Ishikawa (cell line): ENCODE data around the gene BARX1.

Experiments
- CEBPB ChIP-seq: IDR thresholded peaks from 2 replicates; pipeline ENCODE4 v1.6.1; 2012
- CREB1 ChIP-seq: IDR thresholded peaks from 2 replicates; pipeline ENCODE4 v1.6.1; 2012; ENCODE audit warnings: low read depth
- EGR1 ChIP-seq: IDR thresholded peaks from 2 replicates; pipeline ENCODE4 v1.6.1; 2012
- FOXM1 ChIP-seq: IDR thresholded peaks from 2 replicates; pipeline ENCODE4 v1.6.1; 2012; ENCODE audit warnings: low read depth, borderline replicate concordance
- NFIC ChIP-seq: IDR thresholded peaks from 2 replicates; pipeline ENCODE4 v1.6.1; 2012
- RAD21 ChIP-seq: IDR thresholded peaks from 2 replicates; pipeline ENCODE4 v1.6.1; 2012; ENCODE audit warnings: low read depth
- REST ChIP-seq: IDR thresholded peaks from 2 replicates; pipeline ENCODE4 v1.6.1; 2012; ENCODE audit warnings: low read depth, mild to moderate bottlenecking
- TCF12 ChIP-seq: IDR thresholded peaks from 2 replicates; pipeline ENCODE4 v1.6.1; 2012; ENCODE audit warnings: low read depth
- TEAD4 ChIP-seq: IDR thresholded peaks from 2 replicates; pipeline ENCODE4 v1.6.1; 2012
- YY1 ChIP-seq: IDR thresholded peaks from 2 replicates; pipeline ENCODE4 v1.6.1; 2012; ENCODE audit warnings: low read depth
- ZBTB7A ChIP-seq: IDR thresholded peaks from 2 replicates; pipeline ENCODE4 v1.6.1; 2012; ENCODE audit warnings: low read depth
- TF ChIP-seq, protein P1 (sequence below): IDR thresholded peaks from 2 replicates; pipeline ENCODE4 v1.6.1; 2012
- TF ChIP-seq, protein P2 (sequence below): IDR thresholded peaks from 2 replicates; pipeline ENCODE4 v1.6.1; 2012

BARX1 gene

GRCh38 chr9:93908591-93909241 lies 46.4 kb downstream of the BARX1 start:
- TF ChIP-seq CEBPB (no peak), FOXM1 (no peak), RAD21 (no peak)

DNA sequence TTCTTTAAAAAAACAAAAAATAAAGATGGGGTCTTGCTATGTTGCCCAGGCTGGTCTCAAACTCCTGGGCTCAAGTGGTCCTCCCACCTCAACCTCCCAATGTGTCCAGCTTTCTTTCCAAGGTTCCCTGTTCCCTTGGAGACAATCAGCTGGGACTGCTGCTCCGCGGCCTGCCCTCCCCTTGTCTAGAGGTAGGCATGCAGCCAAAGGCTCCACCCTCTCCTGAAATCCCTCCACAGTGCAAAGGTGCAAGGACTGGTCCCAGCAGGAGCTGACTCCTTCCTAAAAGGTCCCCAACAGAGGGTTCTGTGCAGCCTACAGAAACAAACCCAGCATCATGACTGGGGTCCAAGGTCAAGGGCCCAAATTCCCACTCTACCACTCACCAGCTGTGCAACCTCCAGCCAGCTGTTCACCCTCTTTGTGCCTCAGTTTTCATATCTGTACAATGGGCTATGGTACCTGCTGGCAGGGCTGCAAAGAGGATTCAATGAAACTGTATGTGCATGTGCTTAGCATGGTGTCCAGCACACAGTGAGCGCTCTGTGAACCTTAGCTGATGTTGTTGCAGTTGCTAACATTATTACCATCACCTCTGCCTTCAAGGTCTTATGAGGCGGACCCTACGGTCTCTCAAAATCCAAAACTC lies 47.5 kb downstream of the BARX1 start:
- TF ChIP-seq FOXM1: no peak
- no peak for TF ChIP-seq TCF12

DNA sequence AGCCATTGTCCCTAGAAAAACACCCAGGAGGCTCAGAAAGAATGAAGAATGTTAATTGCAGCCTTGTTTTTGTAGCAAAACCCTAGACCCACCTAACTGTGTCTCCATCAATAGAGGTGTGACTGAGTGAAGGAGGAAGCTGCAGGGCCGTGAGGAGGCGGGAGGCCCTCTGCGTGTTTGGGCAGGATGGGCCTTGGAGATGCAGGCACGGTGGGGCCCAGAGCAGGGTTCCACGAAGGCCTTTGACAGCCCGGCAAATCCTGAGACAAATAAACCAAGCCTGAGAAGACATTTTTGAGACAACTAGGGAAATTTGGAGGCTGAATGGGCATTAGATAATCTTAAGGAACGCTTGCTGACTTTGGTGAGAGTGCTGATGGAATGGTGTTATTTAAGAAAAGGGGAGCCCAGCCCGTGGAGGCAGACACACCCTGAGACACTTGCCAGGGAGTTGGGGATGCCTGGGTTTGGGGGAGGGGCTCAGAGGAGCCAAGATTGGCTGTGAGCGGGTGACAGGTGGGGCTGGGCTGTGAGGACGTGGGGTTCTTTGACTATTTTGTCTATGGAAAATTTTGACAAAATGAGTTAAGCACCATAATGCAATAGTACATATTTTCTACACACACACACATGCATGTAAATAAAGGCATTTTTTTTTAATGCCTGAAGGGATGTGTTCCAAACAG lies 48.8 kb downstream of the BARX1 start:
- TF ChIP-seq REST: no peak

- TF ChIP-seq TEAD4 (no peak), NFIC (no peak), RAD21 (no peak), EGR1 (no peak), ZBTB7A (no peak), CEBPB (no peak), YY1 (no peak), TCF12 (no peak), REST (no peak)
Measured at GRCh38 chr9:93905473-93906133, 49.6 kb downstream of the BARX1 start.

DNA sequence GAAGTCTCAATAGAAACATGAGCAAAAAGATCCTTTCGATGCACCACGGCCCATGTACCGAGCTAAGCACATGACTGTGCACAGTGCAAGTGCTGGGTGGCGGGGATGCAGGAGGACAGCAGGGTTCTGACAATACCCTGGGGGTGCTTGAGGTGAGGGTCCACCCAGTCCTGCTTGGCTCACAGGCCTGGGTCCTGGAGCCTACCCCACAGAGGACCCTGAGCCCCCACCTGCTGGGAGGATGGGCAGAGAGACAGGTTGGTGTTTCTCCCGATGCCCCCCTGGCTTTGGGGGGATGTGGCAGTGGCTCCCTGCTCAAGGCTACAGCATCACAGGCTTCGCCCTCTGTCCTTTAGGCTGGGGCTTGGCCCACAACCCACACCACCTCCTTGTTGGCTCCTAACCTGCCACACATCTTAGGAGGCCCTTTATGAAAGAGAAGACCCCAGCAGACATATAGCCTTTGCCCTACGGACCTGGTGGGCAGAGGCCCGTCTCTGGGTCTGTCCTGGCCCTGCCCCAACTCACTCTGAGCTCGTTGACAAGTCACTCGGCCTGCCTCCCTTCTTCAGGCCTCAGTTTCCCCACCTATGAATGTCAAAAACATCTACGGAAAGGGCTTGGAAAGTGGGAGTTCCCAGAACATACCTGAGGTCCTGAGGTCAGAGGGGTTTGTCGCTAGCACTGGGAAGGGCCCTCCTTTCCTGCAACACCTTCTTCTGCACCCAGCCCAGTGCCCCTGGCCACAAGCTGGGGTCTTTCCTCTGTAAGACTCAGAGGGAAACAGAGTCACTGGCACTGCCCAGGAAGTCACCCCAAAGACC lies 50.3 kb downstream of the BARX1 start:
- TF ChIP-seq, protein P1, sequence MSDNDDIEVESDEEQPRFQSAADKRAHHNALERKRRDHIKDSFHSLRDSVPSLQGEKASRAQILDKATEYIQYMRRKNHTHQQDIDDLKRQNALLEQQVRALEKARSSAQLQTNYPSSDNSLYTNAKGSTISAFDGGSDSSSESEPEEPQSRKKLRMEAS: no peak
- no peak for TF ChIP-seq ZBTB7A
- TF ChIP-seq, protein P2, sequence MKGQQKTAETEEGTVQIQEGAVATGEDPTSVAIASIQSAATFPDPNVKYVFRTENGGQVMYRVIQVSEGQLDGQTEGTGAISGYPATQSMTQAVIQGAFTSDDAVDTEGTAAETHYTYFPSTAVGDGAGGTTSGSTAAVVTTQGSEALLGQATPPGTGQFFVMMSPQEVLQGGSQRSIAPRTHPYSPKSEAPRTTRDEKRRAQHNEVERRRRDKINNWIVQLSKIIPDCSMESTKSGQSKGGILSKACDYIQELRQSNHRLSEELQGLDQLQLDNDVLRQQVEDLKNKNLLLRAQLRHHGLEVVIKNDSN: no peak
- TF ChIP-seq FOXM1: no peak
- no peak for TF ChIP-seq RAD21
- no peak for TF ChIP-seq YY1

DNA sequence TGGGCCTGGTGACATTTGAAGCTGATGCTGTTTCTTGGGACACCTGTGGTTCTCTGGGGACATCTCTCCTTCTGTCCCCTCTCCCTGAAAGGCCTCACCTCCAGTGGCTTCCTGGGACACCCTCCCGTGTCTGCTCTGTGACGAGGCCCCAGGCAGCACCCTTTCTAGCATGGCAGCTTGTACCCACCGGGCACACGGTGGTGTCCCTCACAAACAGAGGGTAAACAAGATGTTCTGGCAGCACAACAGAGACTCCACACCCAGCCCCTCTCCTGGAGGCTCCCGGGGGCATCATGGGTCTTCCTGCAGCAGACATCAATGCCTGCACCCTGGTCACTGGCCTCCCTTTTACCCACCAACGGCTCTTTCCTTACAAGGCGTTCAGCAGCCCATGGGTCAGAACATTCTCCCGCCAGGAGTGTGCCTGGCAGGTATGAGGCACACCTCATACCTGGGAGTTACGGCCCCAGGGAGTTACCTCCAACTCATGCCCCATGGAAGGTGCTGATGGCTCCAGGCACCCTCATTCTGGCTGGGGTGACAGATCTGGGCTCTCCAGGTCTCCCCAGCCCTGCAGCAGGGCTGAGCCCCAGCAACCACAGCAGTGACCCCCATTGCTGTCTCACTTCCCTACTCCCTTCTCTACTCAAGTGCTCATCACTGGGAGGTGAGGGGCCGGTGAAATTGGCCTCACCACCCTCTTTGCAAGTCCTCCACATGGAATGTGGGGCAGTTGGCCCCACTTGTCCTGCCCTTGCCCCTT lies 51.1 kb downstream of the BARX1 start:
- TF ChIP-seq TCF12 (no peak), TEAD4 (no peak), NFIC (no peak), RAD21 (no peak), CREB1 (no peak), FOXM1 (no peak), EGR1 (no peak), ZBTB7A (no peak), YY1 (no peak)
- TF ChIP-seq, protein P2: no peak
- TF ChIP-seq, protein P1: no peak
